Upper lobe of right lung (tissue), 1 donor: ENCODE data around the gene ANP32B. TPM values are rescaled to one million over a fixed set of nuclear protein-coding genes. Genes with fewer than 3 reads are reported as not detected.

Experiments used
- ATAC-seq: fragments of 200-7000 bp; cut with Tn5 transposase; one replicate; pipeline ENCODE4 v1.9.1; 2020; ENCODE audit warnings: mild to moderate bottlenecking, moderate library complexity
- DNase-seq: peaks from one replicate; pipeline ENCODE4 v3.0.0-alpha.2; 2020
- H3K27ac ChIP-seq: fragments of 200-600 bp; one replicate; pipeline ENCODE4 v1.8.0; 2022
- H3K27me3 ChIP-seq: fragments of 200-600 bp; one replicate; pipeline ENCODE4 v1.8.0; 2022; ENCODE audit warnings: mild to moderate bottlenecking
- H3K36me3 ChIP-seq: fragments of 200-600 bp; one replicate; pipeline ENCODE4 v1.8.0; 2022
- H3K4me1 ChIP-seq: fragments of 200-600 bp; one replicate; pipeline ENCODE4 v1.8.0; 2022
- H3K4me3 ChIP-seq: fragments of 200-600 bp; one replicate; pipeline ENCODE4 v1.8.0; 2022; ENCODE audit warnings: mild to moderate bottlenecking
- H3K9me3 ChIP-seq: fragments of 200-600 bp; one replicate; pipeline ENCODE4 v1.8.0; 2022
- CTCF ChIP-seq: fragments of 200-600 bp; IDR thresholded peaks from one replicate; pipeline ENCODE4 v1.8.0; 2022; ENCODE audit warnings: antibody characterized with exemption
- intact Hi-C: fragments of 100-400 bp; cut with DNase I; formaldehyde crosslinking; loops from one replicate; pipeline ENCODE4 v1.11.0; 2022
- total RNA-seq: library from RNA; stranded (reverse); fragmentation: NEBNext Ultra II Directional; extraction: Animal tissue kit (Norgen Biotek cat#: 25700); gene quantifications from one replicate; pipeline ENCODE4 v1.2.1, GENCODE V29; 2021
- donor health status: DM: no; HTN: yes; CAD: no; lungs with severe emphysema.

ANP32B gene
- total RNA-seq, 1 donor from 2014 or later = 107 TPM

- intact Hi-C loops = no loop called here
- DNase-seq (no peak), ATAC-seq (no peak)
- no peak overlapping the region for H3K4me3 ChIP-seq
- no peak overlapping the region for H3K27ac ChIP-seq
- no peak for TF ChIP-seq CTCF
- peaks cover 18% of the 10 kb centered on the region for H3K4me1 ChIP-seq
- H3K27me3 ChIP-seq = no peaks in the 10 kb centered on the region
- H3K36me3 ChIP-seq = peaks cover 48% of the 10 kb centered on the region
- no peaks in the 10 kb centered on the region for H3K9me3 ChIP-seq
These were observed 79.0 kb downstream of the ANP32B start for GRCh38 chr9:98062161-98062560.

- no peak overlapping the region for H3K4me3 ChIP-seq
- no peak for ATAC-seq
- no peaks in the 10 kb centered on the region for H3K4me1 ChIP-seq
- H3K27me3 ChIP-seq = no peaks in the 10 kb centered on the region
- H3K27ac ChIP-seq = no peak overlapping the region
- intact Hi-C loops = no loop called here
- no peak for DNase-seq
- TF ChIP-seq CTCF = no peak
- peaks cover 56% of the 10 kb centered on the region for H3K36me3 ChIP-seq
- H3K9me3 ChIP-seq = no peaks in the 10 kb centered on the region
These were observed 81.7 kb downstream of the ANP32B start for GRCh38 chr9:98064623-98065392.

Other genes starting within 250 kb of the ANP32B start
- gene FOXE1, start 130.1 kb upstream of the ANP32B start, total RNA-seq = not detected
- gene TRMO, start 60.8 kb upstream of the ANP32B start, total RNA-seq = 17.3 TPM
- gene HEMGN, start 45.2 kb upstream of the ANP32B start, total RNA-seq = not detected
- gene NANS, start 73.4 kb downstream of the ANP32B start, total RNA-seq = 53.8 TPM
- 38.7 TPM for gene TRIM14, start 135.9 kb downstream of the ANP32B start, total RNA-seq
- 20.0 TPM for gene CORO2A, start 209.3 kb downstream of the ANP32B start, total RNA-seq